Esophagus (tissue), 2 donors: ENCODE measurements around the gene TRMT6. TPM values are rescaled to one million over a fixed set of nuclear protein-coding genes. Genes with fewer than 3 reads are reported as not detected.

Experiments used
- H3K27ac ChIP-seq, 2 donors: one replicate each; pipeline ENCODE4 v1.5.1; 2013; ENCODE audit warnings: low read depth in 2 of 2, mild to moderate bottlenecking in 2 of 2, inconsistent platforms in 1 of 2, low read length in 1 of 2, moderate library complexity in 1 of 2
- H3K27me3 ChIP-seq, 2 donors: one replicate each; pipeline ENCODE4 v1.6.1; 2013; ENCODE audit warnings: low read length in 2 of 2, control low read depth in 1 of 2, mild to moderate bottlenecking in 1 of 2; ENCODE audit not compliant: insufficient read depth in 2 of 2, control insufficient read depth in 1 of 2
- H3K36me3 ChIP-seq, 2 donors: one replicate each; pipeline ENCODE4 v1.6.1; 2013; ENCODE audit warnings: low read length in 1 of 2; ENCODE audit not compliant: control insufficient read depth in 2 of 2, insufficient read depth in 2 of 2
- H3K4me1 ChIP-seq, 2 donors: one replicate each; pipeline ENCODE4 v1.6.1; 2013; ENCODE audit warnings: low read length in 1 of 2; ENCODE audit not compliant: control insufficient read depth in 2 of 2, insufficient read depth in 2 of 2
- H3K4me3 ChIP-seq, 2 donors: one replicate each; pipeline ENCODE4 v1.5.1; 2013; ENCODE audit warnings: low read length in 2 of 2, mild to moderate bottlenecking in 2 of 2, low read depth in 1 of 2, moderate library complexity in 1 of 2
- H3K9me3 ChIP-seq, 2 donors: one replicate each; pipeline ENCODE4 v1.6.1; 2013; ENCODE audit warnings: mild to moderate bottlenecking in 2 of 2, low read depth in 1 of 2, low read length in 1 of 2, moderate library complexity in 1 of 2; ENCODE audit not compliant: control insufficient read depth in 2 of 2, insufficient read depth in 1 of 2
- WGBS, 2 donors: extraction: QIAGEN DNeasy Blood & Tissue Kit; methylation state at CpG; one replicate each; pipeline ENCODE4 v1.1.7; 2013; 5-methylcytosine and 5-hydroxymethylcytosine counted together
- polyA plus RNA-seq, 2 donors: library from polyadenylated mRNA; stranded (reverse); fragments of 200-250 nt; gene quantifications; one replicate each; pipeline ENCODE4 v1.2.3, GENCODE V29; 2013
- donor health status: healthy with polysubstance abuse.
- donor health status: Bipolar disorder and iron deficiency.

The TRMT6 gene
- polyA plus RNA-seq, 2 donors = 6.6 to 10.7 TPM

DNA sequence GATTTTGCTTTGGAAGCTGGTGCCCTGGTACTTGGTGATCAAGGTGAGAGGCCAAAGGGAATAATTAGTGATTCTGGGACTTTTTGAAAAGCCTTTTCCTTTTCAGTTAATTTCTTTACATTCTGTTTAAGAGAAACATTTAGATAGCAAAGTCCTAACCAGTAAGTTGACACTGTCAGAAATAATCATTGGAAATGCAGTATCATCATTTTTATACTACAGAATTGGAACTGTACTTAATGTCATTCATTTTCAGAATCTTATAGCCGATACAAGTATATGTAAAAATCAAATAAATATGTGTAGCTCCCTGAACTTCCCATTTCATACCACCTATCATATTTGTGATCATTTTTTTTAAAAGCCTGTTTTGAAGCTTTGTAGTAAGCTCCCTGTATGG lies 27.6 kb upstream of the TRMT6 start:
- 97 to 100% methylated on average over 1 of the region's 1 CpG for WGBS, 2 donors
- no peak overlapping the region for H3K27ac ChIP-seq
- H3K9me3 ChIP-seq = no peaks in the 10 kb centered on the region
- H3K36me3 ChIP-seq = peaks cover 0 to 3% of the 10 kb centered on the region in 2 donors
- no peaks in the 10 kb centered on the region for H3K27me3 ChIP-seq
- no peak overlapping the region for H3K4me3 ChIP-seq
- H3K4me1 ChIP-seq = no peaks in the 10 kb centered on the region

DNA sequence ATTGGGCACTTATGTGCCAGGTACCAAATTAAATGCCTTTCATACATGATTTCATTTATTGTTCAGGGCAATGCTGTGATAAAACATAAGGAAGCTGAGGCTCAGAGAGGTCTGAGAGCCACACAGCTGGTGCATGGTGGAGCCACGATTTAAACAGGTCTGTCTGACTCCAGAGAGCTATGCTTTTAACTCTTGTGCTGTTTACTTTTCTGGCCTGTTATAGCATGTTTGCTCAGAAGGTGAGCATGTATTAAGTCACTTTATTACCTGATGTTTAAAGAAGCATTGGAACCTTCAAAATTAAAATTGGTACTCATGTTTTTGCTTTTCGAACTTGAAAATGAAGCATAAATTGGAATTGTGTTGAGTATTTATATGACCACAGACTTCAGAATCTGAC lies 26.9 kb upstream of the TRMT6 start:
- Histone ChIP-seq H3K4me1 (no peaks in the 10 kb centered on the region), H3K36me3 (peaks cover 0 to 3% of the 10 kb centered on the region in 2 donors), H3K4me3 (no peak overlapping the region), H3K9me3 (no peaks in the 10 kb centered on the region), H3K27me3 (no peaks in the 10 kb centered on the region), H3K27ac (no peak overlapping the region)
- 50 to 51% methylated on average over 2 of the region's 2 CpGs for WGBS, 2 donors

DNA sequence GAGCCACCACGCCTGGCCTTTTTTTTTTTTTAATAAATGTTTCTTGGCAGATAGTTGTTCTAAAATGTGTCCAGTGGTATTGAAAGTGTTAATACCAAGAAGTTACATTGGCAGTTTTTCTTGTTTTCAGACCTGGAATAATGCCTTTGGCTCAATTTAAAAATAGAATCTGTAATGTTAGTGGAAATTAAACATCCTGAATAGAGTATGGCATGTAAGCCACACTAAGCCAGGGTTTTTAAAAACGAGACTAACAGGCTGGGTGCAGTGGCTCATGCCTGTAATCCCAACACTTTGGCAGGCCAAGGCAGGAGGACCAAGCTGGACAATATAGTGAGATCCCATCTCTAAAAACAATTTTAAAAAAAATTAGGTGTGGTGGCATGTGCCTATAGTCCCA lies 25.4 kb upstream of the TRMT6 start:
- H3K27ac ChIP-seq = no peak overlapping the region
- peaks cover 0 to 3% of the 10 kb centered on the region in 2 donors for H3K36me3 ChIP-seq
- 60 to 70% methylated on average over 2 of the region's 2 CpGs for WGBS, 2 donors
- no peak overlapping the region for H3K4me3 ChIP-seq
- H3K4me1 ChIP-seq = no peaks in the 10 kb centered on the region
- H3K9me3 ChIP-seq = no peaks in the 10 kb centered on the region
- H3K27me3 ChIP-seq = no peaks in the 10 kb centered on the region

DNA sequence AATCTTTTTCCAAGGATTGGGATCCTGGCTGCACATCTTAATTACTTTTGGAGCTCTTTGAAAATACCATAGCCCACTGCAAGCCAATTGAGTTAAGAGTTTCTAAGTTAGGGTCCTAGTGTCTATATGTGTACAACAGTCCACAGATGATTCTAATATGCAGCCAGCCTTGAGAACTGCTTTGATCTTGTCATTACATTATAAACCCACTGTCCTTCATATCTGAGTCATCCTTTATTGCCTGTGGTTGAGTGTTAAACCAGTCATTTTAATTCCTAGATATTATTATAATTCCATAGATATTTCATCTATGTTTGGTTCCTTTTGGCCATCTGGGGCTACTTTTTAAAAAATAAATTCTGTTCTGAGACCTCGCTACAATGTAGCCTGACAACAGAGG lies 24.2 kb upstream of the TRMT6 start:
- Histone ChIP-seq H3K27me3 (no peaks in the 10 kb centered on the region), H3K36me3 (peaks cover 0 to under 1% of the 10 kb centered on the region in 2 donors), H3K4me1 (no peaks in the 10 kb centered on the region), H3K4me3 (no peak overlapping the region), H3K9me3 (no peaks in the 10 kb centered on the region), H3K27ac (no peak overlapping the region)
- 100% methylated on average over 1 of the region's 1 CpG for WGBS, 2 donors

DNA sequence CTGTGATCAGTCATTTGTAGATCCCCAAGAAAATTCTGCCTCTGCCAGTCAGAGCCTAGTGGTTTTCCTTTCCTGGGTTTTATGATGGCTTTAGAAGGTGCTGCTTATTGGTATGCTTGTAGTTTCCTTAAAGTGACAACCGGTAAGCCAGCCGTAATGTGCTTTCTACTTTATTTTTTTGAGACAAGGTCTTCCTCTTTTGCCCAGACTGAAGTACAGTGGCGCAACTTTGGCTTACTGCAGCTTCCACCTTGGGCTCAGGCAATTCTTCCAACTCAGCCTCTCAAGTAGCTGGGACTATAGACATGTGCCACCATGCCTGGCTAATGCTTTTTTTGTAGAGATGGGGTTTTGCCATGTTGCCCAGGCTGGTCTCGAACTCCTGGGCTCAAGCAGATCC lies 23.6 kb upstream of the TRMT6 start:
- no peak overlapping the region for H3K4me3 ChIP-seq
- no peaks in the 10 kb centered on the region for H3K27me3 ChIP-seq
- H3K36me3 ChIP-seq = no peaks in the 10 kb centered on the region
- WGBS, 2 donors = 92% methylated on average over 4 of the region's 4 CpGs
- no peak overlapping the region for H3K27ac ChIP-seq
- H3K4me1 ChIP-seq = no peaks in the 10 kb centered on the region
- H3K9me3 ChIP-seq = no peaks in the 10 kb centered on the region

DNA sequence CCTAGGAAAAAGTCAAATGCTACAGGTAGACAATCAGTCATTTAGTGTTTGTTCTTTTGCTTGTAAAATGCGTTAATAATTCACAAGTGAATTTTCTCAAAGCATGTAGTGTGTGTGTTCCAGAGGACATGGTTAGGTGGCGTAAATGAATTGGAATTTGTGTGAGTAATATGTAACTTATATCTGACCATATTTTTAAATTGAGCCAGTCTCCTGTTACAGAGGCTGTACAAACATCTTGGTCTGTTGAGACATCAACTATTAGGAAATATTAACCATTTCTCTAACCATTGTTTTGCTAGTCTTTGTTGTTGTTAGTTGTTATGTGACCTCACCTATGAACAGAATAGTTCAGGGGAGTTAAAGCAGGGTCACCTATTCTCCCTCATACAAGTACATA lies 22.8 kb upstream of the TRMT6 start:
- no peaks in the 10 kb centered on the region for H3K9me3 ChIP-seq
- H3K4me1 ChIP-seq = no peaks in the 10 kb centered on the region
- no peaks in the 10 kb centered on the region for H3K27me3 ChIP-seq
- H3K36me3 ChIP-seq = no peaks in the 10 kb centered on the region
- no peak overlapping the region for H3K27ac ChIP-seq
- 71 to 88% methylated on average over 2 of the region's 2 CpGs for WGBS, 2 donors
- H3K4me3 ChIP-seq = no peak overlapping the region

DNA sequence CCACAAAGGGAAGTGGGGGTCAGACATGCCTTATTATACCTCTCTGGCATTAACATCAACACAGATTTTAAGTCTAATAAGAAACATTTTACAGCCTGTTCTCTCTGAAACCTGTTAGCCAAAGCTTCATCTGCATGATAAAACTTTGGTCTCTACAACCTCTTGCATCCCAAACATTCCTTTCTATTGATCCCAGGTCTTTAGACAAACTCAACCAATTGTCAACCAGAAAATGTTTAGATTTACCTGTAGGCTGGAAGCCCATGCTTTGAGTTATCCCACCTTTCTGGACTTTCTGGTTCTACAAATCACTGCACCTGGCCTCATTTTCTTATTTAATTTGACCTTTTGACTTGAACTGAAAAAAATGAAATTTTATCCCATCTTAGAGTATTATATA lies 20.9 kb upstream of the TRMT6 start:
- Histone ChIP-seq H3K4me1 (no peaks in the 10 kb centered on the region), H3K27me3 (no peaks in the 10 kb centered on the region), H3K27ac (no peak overlapping the region), H3K4me3 (no peak overlapping the region), H3K9me3 (no peaks in the 10 kb centered on the region), H3K36me3 (no peaks in the 10 kb centered on the region)

DNA sequence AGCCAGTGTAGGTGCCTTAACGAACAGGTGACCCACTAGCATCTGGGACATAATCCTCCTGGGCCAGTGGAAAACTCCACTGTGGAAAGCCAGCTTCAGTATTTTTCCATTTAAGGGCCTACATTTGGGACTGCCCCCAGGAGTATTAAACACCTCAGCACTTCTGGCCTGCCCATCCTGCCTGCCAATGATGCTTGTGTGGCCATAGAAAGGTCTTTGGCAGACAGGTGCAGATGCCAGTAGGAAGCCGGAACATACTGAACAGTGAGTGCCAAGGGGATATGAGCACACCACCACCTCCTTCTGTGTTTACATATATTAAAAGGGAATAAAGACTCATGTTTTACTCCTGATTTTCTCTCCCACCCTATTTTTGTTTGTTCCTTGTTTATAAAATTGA lies 20.0 kb upstream of the TRMT6 start:
- Histone ChIP-seq H3K36me3 (no peaks in the 10 kb centered on the region), H3K27me3 (no peaks in the 10 kb centered on the region), H3K27ac (no peak overlapping the region), H3K4me3 (no peak overlapping the region), H3K9me3 (no peaks in the 10 kb centered on the region), H3K4me1 (no peaks in the 10 kb centered on the region)
- WGBS, 2 donors = 84 to 91% methylated on average over 2 of the region's 2 CpGs

DNA sequence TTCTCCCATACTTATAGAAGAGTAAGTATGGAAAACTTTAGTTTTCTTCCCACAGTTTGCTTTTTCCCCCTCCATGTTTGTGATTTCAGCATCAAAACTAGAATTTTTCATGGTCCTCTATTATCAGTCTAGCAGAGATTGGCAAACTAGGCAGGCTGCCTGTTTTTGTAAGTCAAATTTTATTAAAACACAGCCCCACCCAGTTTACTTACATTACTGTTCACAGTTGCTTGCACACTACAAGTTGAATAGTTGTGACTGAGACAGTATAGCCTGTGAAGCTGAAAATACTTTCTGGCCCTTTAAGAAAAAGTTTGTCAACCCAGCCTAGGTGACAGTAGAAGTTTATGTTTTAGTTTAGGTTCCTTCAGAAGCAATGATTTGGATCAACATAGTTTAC lies 19.6 kb upstream of the TRMT6 start:
- no peak overlapping the region for H3K4me3 ChIP-seq
- no peaks in the 10 kb centered on the region for H3K9me3 ChIP-seq
- H3K4me1 ChIP-seq = no peaks in the 10 kb centered on the region
- no peaks in the 10 kb centered on the region for H3K36me3 ChIP-seq
- H3K27ac ChIP-seq = no peak overlapping the region
- no peaks in the 10 kb centered on the region for H3K27me3 ChIP-seq

DNA sequence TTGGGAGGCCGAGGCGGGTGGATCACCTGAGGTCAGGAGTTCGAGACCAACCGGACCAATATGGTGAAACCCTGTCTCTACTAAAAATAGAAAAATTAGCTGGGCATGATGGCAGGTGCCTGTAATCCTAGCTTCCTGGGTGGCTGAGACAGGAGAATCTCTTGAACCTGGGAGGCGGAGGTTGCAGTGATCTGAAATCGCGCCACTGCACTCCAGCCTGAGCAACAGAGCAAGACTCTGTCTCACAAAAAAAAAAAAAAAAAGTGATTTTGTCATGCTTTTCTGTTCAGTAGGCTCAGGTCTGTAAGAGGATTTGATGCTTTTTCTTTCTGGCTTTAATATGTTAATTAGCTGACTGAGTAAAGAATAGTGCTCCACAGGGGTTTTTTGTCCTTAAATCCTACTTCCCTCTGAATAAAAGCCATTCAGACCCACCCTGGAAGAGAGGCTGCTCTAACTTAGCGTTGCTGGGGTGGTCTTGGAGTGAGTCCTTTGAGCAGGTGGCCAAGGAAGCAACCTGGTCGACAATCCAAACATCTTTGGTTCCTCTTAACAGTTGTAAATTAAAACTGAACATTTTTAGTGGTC lies 19.1 kb upstream of the TRMT6 start:
- Histone ChIP-seq H3K9me3 (no peaks in the 10 kb centered on the region), H3K36me3 (no peaks in the 10 kb centered on the region), H3K27ac (no peak overlapping the region), H3K4me1 (no peaks in the 10 kb centered on the region), H3K27me3 (no peaks in the 10 kb centered on the region), H3K4me3 (no peak overlapping the region)
- WGBS, 2 donors = 86 to 88% methylated on average over 9 of the region's 9 CpGs
